DND-41 (cell line): ENCODE measurements around the gene ENGASE.

Experiments
- ATAC-seq: fragments of 200-7000 bp; cut with Tn5 transposase; 3 replicates; pipeline ENCODE4 v1.9.1; 2021; ENCODE audit warnings: low read depth; ENCODE audit not compliant: insufficient read depth
- DNase-seq: peaks from one replicate; pipeline ENCODE4 v3.0.0-alpha.2; 2020
- H2AFZ ChIP-seq: 2 replicates; pipeline ENCODE4 v1.6.0; 2012; ENCODE audit warnings: low read depth, low read length
- H3K27ac ChIP-seq: 2 replicates; pipeline ENCODE4 v1.5.1; 2012; ENCODE audit warnings: low read length, inconsistent platforms
- H3K27me3 ChIP-seq: fragments of 200-600 bp; sonication (generic); 2 replicates; pipeline ENCODE4 v1.6.0; 2012; ENCODE audit warnings: low read length, mild to moderate bottlenecking, inconsistent platforms; ENCODE audit not compliant: insufficient read depth, poor library complexity
- H3K36me3 ChIP-seq: 2 replicates; pipeline ENCODE4 v1.5.1; 2012; ENCODE audit warnings: low read length, inconsistent platforms; ENCODE audit not compliant: insufficient read depth
- H3K4me1 ChIP-seq: 2 replicates; pipeline ENCODE4 v1.5.1; 2012; ENCODE audit warnings: mild to moderate bottlenecking, low read length; ENCODE audit not compliant: insufficient read depth
- H3K4me2 ChIP-seq: 2 replicates; pipeline ENCODE4 v1.6.0; 2012; ENCODE audit warnings: mild to moderate bottlenecking, moderate library complexity, low read length, inconsistent platforms; ENCODE audit not compliant: insufficient read depth
- H3K4me3 ChIP-seq, 2 experiments: fragments of 200-600 bp in 1 of 2; shearing (Covaris generic) in 1 of 2; 2 replicates each; pipeline ENCODE4 v1.5.1; 2012 to 2016; ENCODE audit warnings: inconsistent platforms in 2 of 2, low read length in 2 of 2, mild to moderate bottlenecking in 2 of 2, low read depth in 1 of 2, moderate library complexity in 1 of 2
- H3K79me2 ChIP-seq: 2 replicates; pipeline ENCODE4 v1.6.0; 2012; ENCODE audit warnings: low read length, inconsistent platforms; ENCODE audit not compliant: insufficient read depth
- H3K9ac ChIP-seq: 2 replicates; pipeline ENCODE4 v1.6.0; 2012; ENCODE audit warnings: low read depth, mild to moderate bottlenecking, inconsistent platforms, low read length, moderate library complexity
- H3K9me3 ChIP-seq: 2 replicates; pipeline ENCODE4 v1.5.1; 2012; ENCODE audit warnings: low read length, moderate library complexity, mild to moderate bottlenecking, inconsistent platforms; ENCODE audit not compliant: insufficient read depth, severe bottlenecking
- H4K20me1 ChIP-seq: 2 replicates; pipeline ENCODE4 v1.6.0; 2012; ENCODE audit warnings: low read length; ENCODE audit not compliant: insufficient read depth
- EZH2 ChIP-seq: IDR thresholded peaks from 3 replicates; pipeline ENCODE4 v1.6.1; 2012; ENCODE audit warnings: borderline replicate concordance, low read depth, mild to moderate bottlenecking, moderate library complexity, low read length, inconsistent platforms; ENCODE audit not compliant: severe bottlenecking
- TF ChIP-seq, protein P1 (sequence below): IDR thresholded peaks from 2 replicates; pipeline ENCODE4 v1.5.1; 2012; ENCODE audit warnings: borderline replicate concordance, low read length, moderate library complexity, mild to moderate bottlenecking; ENCODE audit not compliant: poor library complexity, severe bottlenecking; ENCODE audit errors: extremely low read depth

Gene ENGASE

GRCh38 chr17:79026376-79027273 lies 48.0 kb upstream of the ENGASE start:
- no peaks in the 10 kb centered on the region for H3K36me3 ChIP-seq
- ATAC-seq: no peak
- TF ChIP-seq, protein P1, sequence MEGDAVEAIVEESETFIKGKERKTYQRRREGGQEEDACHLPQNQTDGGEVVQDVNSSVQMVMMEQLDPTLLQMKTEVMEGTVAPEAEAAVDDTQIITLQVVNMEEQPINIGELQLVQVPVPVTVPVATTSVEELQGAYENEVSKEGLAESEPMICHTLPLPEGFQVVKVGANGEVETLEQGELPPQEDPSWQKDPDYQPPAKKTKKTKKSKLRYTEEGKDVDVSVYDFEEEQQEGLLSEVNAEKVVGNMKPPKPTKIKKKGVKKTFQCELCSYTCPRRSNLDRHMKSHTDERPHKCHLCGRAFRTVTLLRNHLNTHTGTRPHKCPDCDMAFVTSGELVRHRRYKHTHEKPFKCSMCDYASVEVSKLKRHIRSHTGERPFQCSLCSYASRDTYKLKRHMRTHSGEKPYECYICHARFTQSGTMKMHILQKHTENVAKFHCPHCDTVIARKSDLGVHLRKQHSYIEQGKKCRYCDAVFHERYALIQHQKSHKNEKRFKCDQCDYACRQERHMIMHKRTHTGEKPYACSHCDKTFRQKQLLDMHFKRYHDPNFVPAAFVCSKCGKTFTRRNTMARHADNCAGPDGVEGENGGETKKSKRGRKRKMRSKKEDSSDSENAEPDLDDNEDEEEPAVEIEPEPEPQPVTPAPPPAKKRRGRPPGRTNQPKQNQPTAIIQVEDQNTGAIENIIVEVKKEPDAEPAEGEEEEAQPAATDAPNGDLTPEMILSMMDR: no peak
- no peak for TF ChIP-seq EZH2
- no peak overlapping the region for H2AFZ ChIP-seq
- no peak overlapping the region for H3K9ac ChIP-seq
- DNase-seq: no peak
- H3K4me3 ChIP-seq: no peak overlapping the region
- H4K20me1 ChIP-seq: peaks cover 13% of the 10 kb centered on the region
- no peak overlapping the region for H3K4me2 ChIP-seq
- H3K4me1 ChIP-seq: peaks cover 22% of the 10 kb centered on the region
- peaks cover 18% of the 10 kb centered on the region for H3K27me3 ChIP-seq
- H3K9me3 ChIP-seq: no peaks in the 10 kb centered on the region
- H3K27ac ChIP-seq: no peak overlapping the region
- no peaks in the 10 kb centered on the region for H3K79me2 ChIP-seq

DNA sequence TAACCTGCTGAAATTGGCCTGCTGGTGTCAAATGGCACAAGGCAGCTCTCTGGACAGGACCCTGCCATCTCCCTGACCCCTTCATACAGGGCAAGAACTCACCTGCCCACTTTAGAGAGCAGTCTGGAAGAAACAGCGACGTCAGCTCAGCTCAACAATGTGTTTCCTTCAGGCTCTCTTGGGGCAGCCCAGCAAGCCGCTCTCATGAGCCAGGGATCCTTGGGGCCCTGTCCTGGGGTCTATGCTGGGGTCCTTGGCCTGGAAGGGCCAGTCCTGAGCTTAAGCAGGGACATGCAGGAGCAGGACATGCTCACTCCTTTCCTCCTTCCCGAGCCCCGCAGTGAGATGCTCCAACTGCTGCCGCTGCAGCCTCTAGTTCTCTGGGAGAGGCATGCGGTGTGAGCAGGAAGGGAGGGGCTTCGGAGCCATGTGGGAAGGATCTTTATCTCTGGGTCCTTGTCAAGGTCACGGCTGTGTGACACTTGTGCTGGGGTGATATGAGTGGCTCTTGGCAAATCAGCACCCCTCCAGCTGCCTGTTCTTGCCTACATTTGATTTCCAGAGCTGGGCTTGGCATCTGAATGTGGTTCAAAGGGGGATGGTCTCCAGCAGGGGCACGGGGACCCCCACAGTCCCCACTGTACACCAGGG lies 47.2 kb upstream of the ENGASE start:
- no peaks in the 10 kb centered on the region for H3K9me3 ChIP-seq
- no peak overlapping the region for H3K27ac ChIP-seq
- peaks cover 22% of the 10 kb centered on the region for H3K4me1 ChIP-seq
- no peak overlapping the region for H3K4me3 ChIP-seq
- H4K20me1 ChIP-seq: peaks cover 13% of the 10 kb centered on the region
- H3K4me2 ChIP-seq: no peak overlapping the region
- no peaks in the 10 kb centered on the region for H3K79me2 ChIP-seq
- TF ChIP-seq, protein P1: no peak
- no peak for TF ChIP-seq EZH2
- H3K36me3 ChIP-seq: no peaks in the 10 kb centered on the region
- no peak for DNase-seq
- H2AFZ ChIP-seq: no peak overlapping the region
- ATAC-seq: no peak
- peaks cover 18% of the 10 kb centered on the region for H3K27me3 ChIP-seq
- no peak overlapping the region for H3K9ac ChIP-seq

DNA sequence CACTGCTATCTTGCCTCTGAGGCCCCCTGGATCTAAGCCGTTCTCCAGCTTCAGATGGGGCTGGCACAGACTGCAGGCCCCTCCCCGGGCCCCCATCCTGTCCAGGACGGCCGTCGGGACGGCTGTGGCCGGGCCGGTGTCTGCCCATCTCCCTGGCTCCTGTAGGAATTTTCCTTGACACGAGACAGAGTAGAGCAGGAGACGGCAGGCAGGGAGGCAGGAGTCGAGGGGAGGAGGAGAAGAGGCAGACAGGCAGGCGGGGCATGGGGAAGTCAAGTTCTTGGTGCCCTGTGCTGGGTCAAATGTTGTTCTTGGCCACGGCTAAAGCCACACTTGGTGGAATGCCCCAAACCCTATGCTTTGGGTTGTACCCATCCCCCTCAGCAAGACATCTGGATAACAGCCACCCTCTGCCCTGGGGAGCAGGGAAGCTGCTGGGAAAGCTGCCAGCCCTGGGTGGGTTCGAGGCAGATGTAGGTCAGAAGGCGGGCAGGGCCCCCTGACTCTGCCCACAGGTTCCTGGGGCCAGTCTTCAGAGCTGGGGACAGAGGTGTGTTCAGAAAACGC lies 46.6 kb upstream of the ENGASE start:
- H4K20me1 ChIP-seq: peaks cover 8% of the 10 kb centered on the region
- peaks cover 22% of the 10 kb centered on the region for H3K4me1 ChIP-seq
- H3K9me3 ChIP-seq: no peaks in the 10 kb centered on the region
- no peak overlapping the region for H2AFZ ChIP-seq
- H3K4me3 ChIP-seq: no peak overlapping the region
- H3K79me2 ChIP-seq: no peaks in the 10 kb centered on the region
- H3K36me3 ChIP-seq: no peaks in the 10 kb centered on the region
- H3K27me3 ChIP-seq: peaks cover 14% of the 10 kb centered on the region
- no peak for ATAC-seq
- TF ChIP-seq, protein P1: no peak
- no peak for TF ChIP-seq EZH2
- H3K4me2 ChIP-seq: no peak overlapping the region
- no peak for DNase-seq
- no peak overlapping the region for H3K9ac ChIP-seq
- H3K27ac ChIP-seq: no peak overlapping the region
